Measurements from ENCODE around the gene GRIN3B. TPM values are rescaled to one million over a fixed set of nuclear protein-coding genes. Genes with fewer than 3 reads are reported as not detected.

The GRIN3B gene
- total and polyA plus RNA-seq, 9 of the 15 experiments (the other 6 are each of a cell fraction or from before 2014, with no cell fraction given): 0.06 to 0.95 (median 0.19) TPM; not detected in 6

GRCh38 chr19:1039646-1040475 is 39.6 kb downstream of the GRIN3B start, which contains the start of gene ABCA7 (continued):
- TF ChIP-seq NONO (IDR thresholded peaks at IDR 0.05; ENCODE audit: low read depth in 2 of 2, low read length in 1 of 2) (peak in 1 of 2 experiments; percentile 60; a peak in 1 of 4 replicates), ZNF518B (CRISPR knock-in tag; IDR thresholded peaks at IDR 0.05) (no peak), RREB1 (CRISPR knock-in tag; IDR thresholded peaks at IDR 0.05) (no peak), NFIC (IDR thresholded peaks at IDR 0.05) (peak; percentile 34), CTBP1 (IDR thresholded peaks at IDR 0.05; ENCODE audit: borderline replicate concordance) (peak; percentile 94), SUPT5H (IDR thresholded peaks at IDR 0.05) (peak; percentile 42; the same call in 1 of the 2 replicates), THRA (IDR thresholded peaks at IDR 0.05) (no peak)

All from K562 (cell line).